Measurements from ENCODE around the gene PTPRA. TPM values are rescaled to one million over a fixed set of nuclear protein-coding genes. Genes with fewer than 3 reads are reported as not detected.
A peak's percentile ranks its signal among the peaks of the same experiment; 100 is the strongest.

PTPRA gene
- total and polyA plus RNA-seq, 2 of the 13 experiments (the other 11 are each of a cell fraction or from before 2014, with no cell fraction given) = 47.2 to 127 TPM

DNA sequence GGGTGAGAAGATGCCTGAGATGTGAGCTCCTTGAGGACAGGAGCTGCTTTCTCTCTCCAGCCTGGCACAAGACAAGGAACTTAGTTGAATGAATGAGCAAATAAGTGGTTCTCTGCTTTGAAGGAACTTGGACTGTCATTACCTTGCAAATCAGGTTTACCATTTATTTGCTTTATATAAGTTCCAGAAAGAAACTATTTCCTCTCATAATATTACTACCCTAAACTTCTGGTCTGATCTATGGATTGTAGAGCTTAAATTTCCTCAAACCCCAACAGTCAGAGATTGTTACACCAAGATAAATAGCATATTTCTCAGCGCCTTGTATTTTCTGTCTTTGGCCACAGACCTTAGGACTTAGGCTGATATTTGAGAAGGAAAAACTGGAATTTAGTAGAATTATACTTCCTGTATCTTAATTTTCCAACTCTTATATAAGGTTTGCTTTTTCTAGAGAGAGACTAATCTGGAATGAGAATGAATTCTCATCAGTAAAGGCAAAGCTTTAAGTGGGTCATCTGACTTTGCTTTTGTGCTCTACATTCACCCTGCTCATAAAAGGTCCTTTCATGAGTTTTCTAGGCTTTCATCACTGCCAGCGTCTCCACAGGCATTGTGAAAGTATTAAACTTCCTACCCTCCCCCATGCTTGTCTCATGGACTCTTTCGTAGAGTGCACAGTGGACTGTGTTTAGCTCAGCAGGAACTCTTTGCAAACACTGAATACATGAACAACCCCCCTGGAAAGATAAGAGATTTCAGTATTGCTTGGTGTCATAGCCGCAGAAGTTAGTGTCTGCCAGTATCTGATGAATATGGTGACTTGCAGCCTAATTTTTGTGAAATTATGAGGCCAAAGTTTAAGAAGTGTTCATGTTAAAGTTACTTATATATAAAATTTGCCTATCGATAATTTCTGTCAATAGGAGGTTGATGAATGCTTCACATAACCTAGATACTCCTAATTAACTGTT is 74.0 kb downstream of the PTPRA start (continued):
- TF ChIP-seq ATAD3A (CRISPR knock-in tag; IDR thresholded peaks at IDR 0.05) (no peak), ZNF207 (IDR thresholded peaks at IDR 0.05; ENCODE audit: borderline replicate concordance) (no peak), NR2F6 (IDR thresholded peaks at IDR 0.05) (peak; percentile 80), NR2F6 (CRISPR knock-in tag; IDR thresholded peaks at IDR 0.05) (peak; percentile 85), AGO1 (IDR thresholded peaks at IDR 0.05; ENCODE audit: low read depth, low read length, poor library complexity, severe bottlenecking) (no peak), ZC3H13 (CRISPR knock-in tag; IDR thresholded peaks at IDR 0.05) (no peak), MAFK (conservative IDR thresholded peaks at IDR 0.05 in 1 of 2, IDR thresholded peaks at IDR 0.05 in 1 of 2; ENCODE audit: low read length in 2 of 2) (peak; percentile 44 to 72; a peak in 3 of 4 replicates), XRCC5 (optimal IDR thresholded peaks at IDR 0.05; ENCODE audit: low read length) (peak; percentile 94), FOXA3 (CRISPR knock-in tag; IDR thresholded peaks at IDR 0.05) (peak; percentile 90), SIN3B (IDR thresholded peaks at IDR 0.05; ENCODE audit: low read length) (no peak), NFYB (CRISPR knock-in tag; IDR thresholded peaks at IDR 0.05) (no peak), ZNF263 (CRISPR knock-in tag; IDR thresholded peaks at IDR 0.05) (no peak), ZNF30 (CRISPR knock-in tag; IDR thresholded peaks at IDR 0.05) (no peak), ZNF781 (CRISPR knock-in tag; IDR thresholded peaks at IDR 0.05; ENCODE audit: borderline replicate concordance, not compliant biosample characterization) (no peak), MIXL1 (CRISPR knock-in tag; IDR thresholded peaks at IDR 0.05) (peak; percentile 90), MEIS2 (CRISPR knock-in tag; IDR thresholded peaks at IDR 0.05) (no peak), FOXO1 (CRISPR knock-in tag; IDR thresholded peaks at IDR 0.05) (peak; percentile 90), NAIF1 (CRISPR knock-in tag; IDR thresholded peaks at IDR 0.05; ENCODE audit: borderline replicate concordance) (no peak), ZSCAN22 (CRISPR knock-in tag; IDR thresholded peaks at IDR 0.05) (no peak), NFIB (CRISPR knock-in tag; IDR thresholded peaks at IDR 0.05; ENCODE audit: borderline replicate concordance) (no peak), ARNTL (CRISPR knock-in tag; IDR thresholded peaks at IDR 0.05) (no peak), RXRA (CRISPR knock-in tag; IDR thresholded peaks at IDR 0.05) (peak; percentile 70; the same call in 1 of the 2 replicates), ZSCAN31 (CRISPR knock-in tag; IDR thresholded peaks at IDR 0.05; ENCODE audit: low read depth) (0 out of 2 replicates have a peak, but pooled peaks have one; percentile 49), ZNF615 (CRISPR knock-in tag; IDR thresholded peaks at IDR 0.05; ENCODE audit: borderline replicate concordance) (no peak; the same call in 1 of the 2 replicates)
- TF ChIP-seq, protein P1, sequence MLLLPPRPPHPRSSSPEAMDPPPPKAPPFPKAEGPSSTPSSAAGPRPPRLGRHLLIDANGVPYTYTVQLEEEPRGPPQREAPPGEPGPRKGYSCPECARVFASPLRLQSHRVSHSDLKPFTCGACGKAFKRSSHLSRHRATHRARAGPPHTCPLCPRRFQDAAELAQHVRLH (CRISPR knock-in tag; IDR thresholded peaks at IDR 0.05; ENCODE audit: borderline replicate concordance, low read depth) = peak; percentile 95
- TF ChIP-seq, protein P2, sequence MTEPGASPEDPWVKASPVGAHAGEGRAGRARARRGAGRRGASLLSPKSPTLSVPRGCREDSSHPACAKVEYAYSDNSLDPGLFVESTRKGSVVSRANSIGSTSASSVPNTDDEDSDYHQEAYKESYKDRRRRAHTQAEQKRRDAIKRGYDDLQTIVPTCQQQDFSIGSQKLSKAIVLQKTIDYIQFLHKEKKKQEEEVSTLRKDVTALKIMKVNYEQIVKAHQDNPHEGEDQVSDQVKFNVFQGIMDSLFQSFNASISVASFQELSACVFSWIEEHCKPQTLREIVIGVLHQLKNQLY (CRISPR knock-in tag; IDR thresholded peaks at IDR 0.05) = peak; percentile 86; the same call in 1 of the 2 replicates
- TF ChIP-seq, protein P3, sequence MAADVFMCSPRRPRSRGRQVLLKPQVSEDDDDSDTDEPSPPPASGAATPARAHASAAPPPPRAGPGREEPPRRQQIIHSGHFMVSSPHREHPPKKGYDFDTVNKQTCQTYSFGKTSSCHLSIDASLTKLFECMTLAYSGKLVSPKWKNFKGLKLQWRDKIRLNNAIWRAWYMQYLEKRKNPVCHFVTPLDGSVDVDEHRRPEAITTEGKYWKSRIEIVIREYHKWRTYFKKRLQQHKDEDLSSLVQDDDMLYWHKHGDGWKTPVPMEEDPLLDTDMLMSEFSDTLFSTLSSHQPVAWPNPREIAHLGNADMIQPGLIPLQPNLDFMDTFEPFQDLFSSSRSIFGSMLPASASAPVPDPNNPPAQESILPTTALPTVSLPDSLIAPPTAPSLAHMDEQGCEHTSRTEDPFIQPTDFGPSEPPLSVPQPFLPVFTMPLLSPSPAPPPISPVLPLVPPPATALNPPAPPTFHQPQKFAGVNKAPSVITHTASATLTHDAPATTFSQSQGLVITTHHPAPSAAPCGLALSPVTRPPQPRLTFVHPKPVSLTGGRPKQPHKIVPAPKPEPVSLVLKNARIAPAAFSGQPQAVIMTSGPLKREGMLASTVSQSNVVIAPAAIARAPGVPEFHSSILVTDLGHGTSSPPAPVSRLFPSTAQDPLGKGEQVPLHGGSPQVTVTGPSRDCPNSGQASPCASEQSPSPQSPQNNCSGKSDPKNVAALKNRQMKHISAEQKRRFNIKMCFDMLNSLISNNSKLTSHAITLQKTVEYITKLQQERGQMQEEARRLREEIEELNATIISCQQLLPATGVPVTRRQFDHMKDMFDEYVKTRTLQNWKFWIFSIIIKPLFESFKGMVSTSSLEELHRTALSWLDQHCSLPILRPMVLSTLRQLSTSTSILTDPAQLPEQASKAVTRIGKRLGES (CRISPR knock-in tag; IDR thresholded peaks at IDR 0.05; ENCODE audit: borderline replicate concordance) = no peak
